Smooth muscle cell (in vitro differentiated cells): ENCODE results near the gene LSM3. TPM values are rescaled to one million over a fixed set of nuclear protein-coding genes. Genes with fewer than 3 reads are reported as not detected.

Experiments used
- DNase-seq: peaks from one replicate; lab custom pipeline; 2025; ENCODE audit not compliant: unreplicated experiment; lab: John Stamatoyannopoulos, UW
- H2AFZ ChIP-seq: fragments of 200-600 bp; sonication (generic); 2 replicates; pipeline ENCODE4 v1.6.0; 2016; ENCODE audit warnings: antibody characterized with exemption, low read depth, mild to moderate bottlenecking
- H3F3A ChIP-seq: fragments of 200-600 bp; sonication (generic); 2 replicates; pipeline ENCODE4 v1.6.0; 2017; ENCODE audit warnings: antibody characterized with exemption, low read depth
- H3K27ac ChIP-seq: fragments of 200-600 bp; sonication (generic); 2 replicates; pipeline ENCODE4 v1.5.1; 2016; ENCODE audit warnings: low read depth, mild to moderate bottlenecking
- H3K27me3 ChIP-seq: fragments of 200-600 bp; sonication (generic); 2 replicates; pipeline ENCODE4 v1.6.1; 2016; ENCODE audit warnings: low read depth, mild to moderate bottlenecking
- H3K36me3 ChIP-seq: fragments of 200-600 bp; sonication (generic); 2 replicates; pipeline ENCODE4 v1.5.1; 2016; ENCODE audit warnings: low read depth
- H3K4me1 ChIP-seq: fragments of 200-600 bp; sonication (generic); 2 replicates; pipeline ENCODE4 v1.5.1; 2016; ENCODE audit warnings: low read depth
- H3K4me2 ChIP-seq: fragments of 200-600 bp; sonication (generic); 2 replicates; pipeline ENCODE4 v1.6.0; 2016; ENCODE audit warnings: mild to moderate bottlenecking
- H3K4me3 ChIP-seq: fragments of 200-600 bp; sonication (generic); 2 replicates; pipeline ENCODE4 v1.5.1; 2016; ENCODE audit warnings: mild to moderate bottlenecking
- H3K79me2 ChIP-seq: fragments of 200-600 bp; sonication (generic); 2 replicates; pipeline ENCODE4 v1.6.0; 2016; ENCODE audit warnings: low read depth, mild to moderate bottlenecking
- H3K9ac ChIP-seq: fragments of 200-600 bp; sonication (generic); 2 replicates; pipeline ENCODE4 v1.6.0; 2016; ENCODE audit warnings: low read depth
- H3K9me3 ChIP-seq: fragments of 200-600 bp; sonication (generic); replicated peaks from 2 replicates; pipeline ENCODE4 v1.5.1; 2016; ENCODE audit warnings: low read depth
- H4K20me1 ChIP-seq: fragments of 200-600 bp; sonication (generic); 2 replicates; pipeline ENCODE4 v1.6.0; 2016; ENCODE audit warnings: low read depth
- WGBS: methylation state at CpG from one replicate; pipeline ENCODE4 v1.1.7; 2016; ENCODE audit warnings: low lambda C conversion rate; 5-methylcytosine and 5-hydroxymethylcytosine counted together
- polyA plus RNA-seq: library from polyadenylated mRNA; unstranded; fragments of >200 nt; fragmentation: Nextera tagmentation; extraction: Ambion mirVana; gene quantifications from 2 replicates; pipeline ENCODE4 v1.2.1, GENCODE V29; 2016
- total RNA-seq: library from RNA; depleted of rRNA; stranded (reverse); fragments of >200 nt; gene quantifications from 2 replicates; pipeline ENCODE4 v1.2.3, GENCODE V29; 2014
- TF ChIP-seq, protein P1 (sequence below): fragments of 200-600 bp; sonication (generic); IDR thresholded peaks from 2 replicates; pipeline ENCODE4 v1.5.1; 2017; ENCODE audit warnings: borderline replicate concordance, mild to moderate bottlenecking, antibody characterized with exemption; ENCODE audit not compliant: insufficient read depth, poor library complexity, severe bottlenecking

LSM3 gene
- total and polyA plus RNA-seq, 2 experiments from 2014 or later, result 18.3 to 31.9 TPM

DNA sequence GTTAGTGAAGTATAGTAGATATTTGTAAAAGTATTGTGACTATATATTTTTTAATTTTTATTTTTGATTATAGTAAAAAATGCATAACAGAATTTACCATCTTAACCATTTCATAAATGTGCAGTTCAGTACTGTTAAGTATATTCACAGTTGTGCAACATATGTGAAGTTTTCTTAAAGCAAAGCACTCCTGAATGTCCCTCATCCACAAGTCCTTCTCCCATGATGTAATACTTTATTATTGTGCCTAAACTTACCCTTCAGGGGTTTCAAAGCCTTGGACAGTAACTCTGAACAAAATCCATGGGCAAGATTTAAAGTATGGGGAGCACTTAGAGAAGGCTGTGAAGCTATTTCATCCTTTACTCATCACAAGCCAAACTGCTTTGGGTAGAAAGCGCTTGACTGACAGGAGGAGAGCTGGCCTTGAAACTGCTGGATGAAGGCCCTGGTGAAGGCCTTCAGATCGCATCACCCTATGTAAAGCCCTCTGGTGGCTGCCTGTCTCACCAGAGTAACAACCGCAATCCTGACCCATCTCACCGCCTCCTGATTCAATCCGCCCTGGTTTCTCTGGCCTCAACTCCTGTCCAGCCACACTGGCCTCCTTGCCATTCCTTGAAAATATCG, 28.0 kb downstream of the LSM3 start:
- Histone ChIP-seq H3K4me3 (no peak overlapping the region), H3K27ac (no peak overlapping the region), H4K20me1 (no peaks in the 10 kb centered on the region), H3K27me3 (no peaks in the 10 kb centered on the region), H3K36me3 (no peaks in the 10 kb centered on the region), H2AFZ (no peak overlapping the region), H3K9me3 (no peaks in the 10 kb centered on the region), H3F3A (peaks cover 4% of the 10 kb centered on the region), H3K9ac (no peak overlapping the region), H3K79me2 (no peaks in the 10 kb centered on the region), H3K4me1 (peaks cover 19% of the 10 kb centered on the region), H3K4me2 (no peak overlapping the region)
- no peak for DNase-seq
- TF ChIP-seq, protein P1, sequence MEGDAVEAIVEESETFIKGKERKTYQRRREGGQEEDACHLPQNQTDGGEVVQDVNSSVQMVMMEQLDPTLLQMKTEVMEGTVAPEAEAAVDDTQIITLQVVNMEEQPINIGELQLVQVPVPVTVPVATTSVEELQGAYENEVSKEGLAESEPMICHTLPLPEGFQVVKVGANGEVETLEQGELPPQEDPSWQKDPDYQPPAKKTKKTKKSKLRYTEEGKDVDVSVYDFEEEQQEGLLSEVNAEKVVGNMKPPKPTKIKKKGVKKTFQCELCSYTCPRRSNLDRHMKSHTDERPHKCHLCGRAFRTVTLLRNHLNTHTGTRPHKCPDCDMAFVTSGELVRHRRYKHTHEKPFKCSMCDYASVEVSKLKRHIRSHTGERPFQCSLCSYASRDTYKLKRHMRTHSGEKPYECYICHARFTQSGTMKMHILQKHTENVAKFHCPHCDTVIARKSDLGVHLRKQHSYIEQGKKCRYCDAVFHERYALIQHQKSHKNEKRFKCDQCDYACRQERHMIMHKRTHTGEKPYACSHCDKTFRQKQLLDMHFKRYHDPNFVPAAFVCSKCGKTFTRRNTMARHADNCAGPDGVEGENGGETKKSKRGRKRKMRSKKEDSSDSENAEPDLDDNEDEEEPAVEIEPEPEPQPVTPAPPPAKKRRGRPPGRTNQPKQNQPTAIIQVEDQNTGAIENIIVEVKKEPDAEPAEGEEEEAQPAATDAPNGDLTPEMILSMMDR, result no peak
- WGBS, result 84% methylated on average over 6 of the region's 6 CpGs

DNA sequence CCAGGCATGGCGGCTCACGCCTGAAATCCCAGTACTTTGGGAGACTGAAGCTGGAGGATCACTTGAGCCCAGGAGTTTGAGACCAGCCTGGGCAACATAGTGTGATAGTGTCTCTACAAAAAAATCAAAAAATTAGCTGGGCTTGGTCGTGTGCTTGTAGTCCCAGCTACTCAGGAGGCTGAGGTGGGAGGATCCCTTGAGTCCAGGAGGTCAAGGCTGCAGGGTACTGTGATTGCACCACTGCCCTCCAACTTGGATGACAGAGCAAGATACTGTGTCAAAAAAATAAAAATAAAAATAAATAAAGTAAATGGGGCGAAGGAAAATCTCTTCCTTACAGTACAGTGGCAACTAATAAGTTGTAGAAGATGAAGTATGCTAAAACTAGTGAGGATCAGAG, 29.6 kb downstream of the LSM3 start:
- no peaks in the 10 kb centered on the region for H3K79me2 ChIP-seq
- H3K27ac ChIP-seq, result no peak overlapping the region
- no peak overlapping the region for H3K4me2 ChIP-seq
- H3K9me3 ChIP-seq, result no peaks in the 10 kb centered on the region
- no peaks in the 10 kb centered on the region for H4K20me1 ChIP-seq
- TF ChIP-seq, protein P1, result no peak
- DNase-seq, result no peak
- no peaks in the 10 kb centered on the region for H3K36me3 ChIP-seq
- H3K4me1 ChIP-seq, result peaks cover 19% of the 10 kb centered on the region
- H3K9ac ChIP-seq, result no peak overlapping the region
- 98% methylated on average over 4 of the region's 4 CpGs for WGBS
- H2AFZ ChIP-seq, result no peak overlapping the region
- H3F3A ChIP-seq, result peaks cover 4% of the 10 kb centered on the region
- H3K4me3 ChIP-seq, result no peak overlapping the region
- H3K27me3 ChIP-seq, result no peaks in the 10 kb centered on the region

DNA sequence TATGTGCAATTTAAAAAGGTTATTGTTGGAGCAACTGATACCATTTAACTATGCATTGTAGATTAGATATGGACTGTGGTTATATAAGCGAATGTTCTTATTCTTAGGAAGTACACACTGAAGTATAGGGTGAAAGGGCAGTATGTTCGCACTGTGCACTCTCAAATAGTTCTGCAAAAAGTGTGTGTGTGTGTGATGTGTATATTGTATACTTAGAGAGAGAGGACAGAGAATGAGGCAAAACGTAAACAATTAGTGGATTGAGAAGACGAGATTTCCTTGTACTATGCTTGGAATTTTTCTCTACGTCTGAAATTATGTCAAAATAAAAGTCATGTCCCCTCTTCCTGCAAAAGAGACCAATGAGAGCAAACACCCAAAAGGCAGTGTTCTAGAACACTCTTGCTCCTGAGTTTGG, 30.4 kb downstream of the LSM3 start:
- no peak overlapping the region for H3K9ac ChIP-seq
- H3K4me2 ChIP-seq, result peak overlapping the region; percentile 46
- no peaks in the 10 kb centered on the region for H3K9me3 ChIP-seq
- no peak for DNase-seq
- no peak overlapping the region for H2AFZ ChIP-seq
- peaks cover 4% of the 10 kb centered on the region for H3F3A ChIP-seq
- no peaks in the 10 kb centered on the region for H4K20me1 ChIP-seq
- no peak overlapping the region for H3K4me3 ChIP-seq
- H3K27ac ChIP-seq, result no peak overlapping the region
- no peaks in the 10 kb centered on the region for H3K36me3 ChIP-seq
- TF ChIP-seq, protein P1, result no peak
- no peaks in the 10 kb centered on the region for H3K27me3 ChIP-seq
- H3K79me2 ChIP-seq, result no peaks in the 10 kb centered on the region
- 35% methylated on average over 5 of the region's 5 CpGs for WGBS
- peaks cover 19% of the 10 kb centered on the region for H3K4me1 ChIP-seq
